GM12878 (cell line): ENCODE results near the gene MRNIP. TPM values are rescaled to one million over a fixed set of nuclear protein-coding genes. Genes with fewer than 3 reads are reported as not detected.

Experiments used
- ATAC-seq: fragments of 200-7000 bp; cut with Tn5 transposase; 3 replicates; pipeline ENCODE4 v1.9.1; 2020; ENCODE audit warnings: mild to moderate bottlenecking, moderate library complexity
- BruUV-seq: library from RNA; stranded (reverse); fragments of 400-500 nt; replicated peaks from 2 replicates; lab custom pipeline; 2021; lab: Mats Ljungman, UMichigan
- CTCF ChIA-PET: fragments of 300-600 bp; sonication (Branson Sonifier 250); formaldehyde crosslinking; extraction: SDS; loops from one replicate; lab custom pipeline; 2021; ENCODE audit warnings: inconsistent platforms; lab: Yijun Ruan, JAX
- POLR2A ChIA-PET: fragments of 350-600 bp; formaldehyde crosslinking; extraction: SDS; loops from one replicate; lab custom pipeline; 2021; ENCODE audit warnings: inconsistent platforms; lab: Charles Lee
- RAD21 ChIA-PET: fragments of 300-600 bp; sonication (Branson Sonifier 250); formaldehyde crosslinking; loops from one replicate; lab custom pipeline; 2023; ENCODE audit warnings: antibody characterized with exemption; ENCODE audit not compliant: unreplicated experiment; lab: Charles Lee
- SMC1A ChIA-PET: fragments of 300-600 bp; sonication (Branson Sonifier 250); formaldehyde crosslinking; loops from one replicate; lab custom pipeline; 2023; ENCODE audit not compliant: unreplicated experiment, uncharacterized antibody; lab: Charles Lee
- DNase-seq: peaks from one replicate; pipeline ENCODE4 v3.0.0-alpha.2; 2011; ENCODE audit warnings: low read depth, low spot score
- FAIRE-seq: peaks from 3 replicates; lab custom pipeline; 2011; peaks lifted over from hg19 to GRCh38; lab: Jason Lieb, UNC
- H2AFZ ChIP-seq: 2 replicates; pipeline ENCODE4 v1.6.0; 2011; ENCODE audit warnings: low read depth, low read length, control low read depth; ENCODE audit not compliant: control insufficient read depth
- H3K27ac ChIP-seq: 2 replicates; pipeline ENCODE4 v1.5.1; 2011; ENCODE audit warnings: control low read depth; ENCODE audit not compliant: control insufficient read depth, insufficient read depth
- H3K27me3 ChIP-seq, 2 experiments: replicated peaks in 1 of 2; 2 replicates each; pipeline versions ENCODE4 v1.6.0 to v1.6.1; 2011; ENCODE audit warnings: low read length in 1 of 2; ENCODE audit not compliant: control insufficient read depth in 2 of 2, insufficient read depth in 2 of 2
- H3K36me3 ChIP-seq, 2 experiments: 2 replicates each; pipeline ENCODE4 v1.5.1; 2011; ENCODE audit warnings: low read length in 1 of 2; ENCODE audit not compliant: control insufficient read depth in 2 of 2, insufficient read depth in 2 of 2
- H3K4me1 ChIP-seq: 2 replicates; pipeline ENCODE4 v1.6.1; 2011; ENCODE audit warnings: mild to moderate bottlenecking, low read length, moderate library complexity, mixed read lengths; ENCODE audit not compliant: control insufficient read depth, insufficient read depth
- H3K4me2 ChIP-seq: 2 replicates; pipeline ENCODE4 v1.6.0; 2011; ENCODE audit warnings: control low read depth; ENCODE audit not compliant: control insufficient read depth, insufficient read depth
- H3K4me3 ChIP-seq: fragments of 200-600 bp; sonication (generic); 2 replicates; pipeline ENCODE4 v1.5.1; 2016
- H3K79me2 ChIP-seq: 2 replicates; pipeline ENCODE4 v1.6.0; 2011; ENCODE audit warnings: low read length; ENCODE audit not compliant: control insufficient read depth, insufficient read depth
- H3K9ac ChIP-seq: 2 replicates; pipeline ENCODE4 v1.8.0; 2011; ENCODE audit warnings: low read length, control low read depth, mixed read lengths; ENCODE audit not compliant: control insufficient read depth, insufficient read depth
- H3K9me3 ChIP-seq: replicated peaks from 3 replicates; pipeline ENCODE4 v1.5.1; 2011; ENCODE audit warnings: mild to moderate bottlenecking, low read length; ENCODE audit not compliant: control insufficient read depth, insufficient read depth
- H4K20me1 ChIP-seq: 2 replicates; pipeline ENCODE4 v1.6.0; 2011; ENCODE audit not compliant: control insufficient read depth, insufficient read depth
- BACH1 ChIP-seq: fragments of 450-650 bp; IDR thresholded peaks from 2 replicates; pipeline ENCODE4 v1.6.1; 2017; ENCODE audit warnings: mild to moderate bottlenecking, borderline replicate concordance
- BCL11A ChIP-seq: IDR thresholded peaks from 2 replicates; pipeline ENCODE4 v1.6.1; 2011; ENCODE audit warnings: low read depth, low read length
- CBX3 ChIP-seq: fragments of 200-600 bp; sonication (generic); IDR thresholded peaks from 2 replicates; pipeline ENCODE4 v1.6.1; 2016; ENCODE audit warnings: low read depth, borderline replicate concordance
- EZH2 ChIP-seq: IDR thresholded peaks from 2 replicates; pipeline ENCODE4 v1.6.1; 2012; ENCODE audit warnings: low read depth, mild to moderate bottlenecking, control low read depth, inconsistent platforms, low read length, borderline replicate concordance; ENCODE audit not compliant: control insufficient read depth
- IKZF2 ChIP-seq, 2 experiments: fragments of 450-650 bp; IDR thresholded peaks; 2 replicates each; pipeline ENCODE4 v1.6.1; 2017; ENCODE audit warnings: mild to moderate bottlenecking in 2 of 2, moderate library complexity in 2 of 2
- JUND ChIP-seq: IDR thresholded peaks from 2 replicates; pipeline ENCODE4 v1.6.1; 2012; ENCODE audit warnings: low read depth, mild to moderate bottlenecking, low read length, improper control_type of control experiment, moderate library complexity
- PAX5 ChIP-seq: IDR thresholded peaks from 2 replicates; pipeline ENCODE4 v1.6.1; 2011; ENCODE audit warnings: low read depth, low read length, borderline replicate concordance
- PAX8 ChIP-seq: fragments of 450-650 bp; IDR thresholded peaks from 2 replicates; pipeline ENCODE4 v1.6.1; 2017; ENCODE audit warnings: mild to moderate bottlenecking, moderate library complexity
- RCOR1 ChIP-seq: conservative IDR thresholded peaks from 2 replicates; pipeline ENCODE4 v1.6.1; 2012; ENCODE audit warnings: low read depth, low read length, improper control_type of control experiment
- SPI1 ChIP-seq: IDR thresholded peaks from 2 replicates; pipeline ENCODE4 v1.6.1; 2011; ENCODE audit warnings: low read depth, mild to moderate bottlenecking, low read length, moderate library complexity, borderline replicate concordance; ENCODE audit not compliant: insufficient read depth
- TCF7 ChIP-seq: IDR thresholded peaks from 2 replicates; pipeline ENCODE4 v1.6.1; 2014; ENCODE audit warnings: antibody characterized with exemption, borderline replicate concordance
- WGBS: methylation state at CpG from one replicate; pipeline ENCODE4 v1.1.6; 2016; ENCODE audit warnings: low lambda C conversion rate; ENCODE audit not compliant: insufficient replicate concordance, insufficient coverage; ENCODE audit errors: missing lambda C conversion rate; 5-methylcytosine and 5-hydroxymethylcytosine counted together
- in situ Hi-C: fragments of 300-500 bp; cut with MboI; formaldehyde crosslinking; loops from 9 replicates; pipeline ENCODE4 v1.14.3; 2018; ENCODE audit warnings: mixed read lengths
- intact Hi-C: fragments of 100-400 bp; cut with micrococcal nuclease; formaldehyde crosslinking; loops from one replicate; pipeline ENCODE4 v1.14.2; 2022; ENCODE audit not compliant: unreplicated experiment
- polyA plus RNA-seq, 11 experiments: library from polyadenylated mRNA; depleted of rRNA in 4 of 11; unstranded in 6 of 11; stranded (reverse) in 5 of 11; fragments of >200 nt; fragmentation: Nextera tagmentation in 4 of 11; fragmentation: Illumina TruSeq in 1 of 11; extraction: Ambion mirVana in 4 of 11; extraction: Trizol in 1 of 11; gene quantifications; 1 replicate in 1 of 11; 2 replicates in 10 of 11; pipeline versions ENCODE4 v1.2.1 to v1.2.3, GENCODE V29; 2011 to 2016; ENCODE audit warnings: inconsistent platforms in 2 of 11, missing spikeins in 2 of 11, low read depth in 1 of 11
- total RNA-seq, 4 experiments: library from RNA; depleted of rRNA in 3 of 4; stranded (reverse); fragments of >200 nt in 3 of 4; fragmentation: Illumina TruSeq in 1 of 4; extraction: Trizol in 1 of 4; gene quantifications; 2 replicates each; pipeline versions ENCODE4 v1.2.1 to v1.2.3, GENCODE V29; 2013 to 2021
- TF ChIP-seq, protein P1 (sequence below): fragments of 450-650 bp; IDR thresholded peaks from 2 replicates; pipeline ENCODE4 v1.6.1; 2017; ENCODE audit warnings: borderline replicate concordance
- TF ChIP-seq, protein P2 (sequence below): fragments of 150-350 bp; IDR thresholded peaks from 2 replicates; pipeline ENCODE4 v1.6.1; 2016; ENCODE audit warnings: low read depth, low read length
- TF ChIP-seq, protein P3 (sequence below): IDR thresholded peaks from 2 replicates; pipeline ENCODE4 v1.6.1; 2012; ENCODE audit warnings: low read depth, low read length, improper control_type of control experiment

The MRNIP gene
- total and polyA plus RNA-seq, 10 of the 15 experiments (the other 5 are each of a cell fraction or from before 2014, with no cell fraction given), result 2.4 to 30.4 (median 13.1) TPM

DNA sequence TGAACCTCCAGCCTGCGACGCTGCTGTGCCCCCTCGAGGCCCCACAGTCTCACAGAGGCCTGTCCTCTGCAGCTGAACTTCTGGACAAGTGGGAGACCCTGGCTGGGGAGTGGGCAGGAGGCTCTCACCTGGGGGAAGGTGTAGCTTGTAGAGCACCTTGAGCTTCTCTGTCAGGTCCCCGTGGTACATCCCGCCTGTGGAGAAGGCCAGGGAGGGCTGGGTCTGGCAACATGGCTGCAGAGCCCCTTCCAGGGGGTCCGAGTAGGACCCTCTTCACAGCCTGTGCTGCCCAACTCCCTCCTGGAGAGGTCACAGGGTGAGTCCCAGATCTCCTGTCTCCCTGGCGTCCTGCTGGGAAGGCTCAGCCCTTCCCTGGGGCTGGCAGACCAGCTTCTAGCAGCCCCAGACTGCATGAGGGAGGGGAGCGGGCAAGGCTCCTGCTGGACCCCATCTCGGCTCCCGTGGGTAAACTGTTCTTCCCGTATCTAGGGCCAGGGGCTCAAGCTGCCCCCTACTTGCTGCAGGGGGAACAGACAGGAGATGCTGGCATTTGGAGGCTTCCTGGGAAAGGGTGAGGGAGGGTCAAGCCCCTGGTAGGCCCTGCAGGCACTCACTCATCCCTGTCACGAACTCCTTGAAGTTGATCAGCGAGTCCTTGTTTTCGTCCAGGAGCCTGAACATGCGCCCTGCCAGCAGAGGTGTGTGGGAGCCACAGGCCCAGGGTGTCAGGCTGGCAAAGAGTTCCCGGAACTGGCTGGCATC, 11.2 kb upstream of the MRNIP start:
- RAD21 ChIA-PET, result no interaction called here
- BruUV-seq, result no TSS peak
- in situ Hi-C loops (no loop called here), intact Hi-C loops (no loop called here)
- no peak overlapping the region for H3K9ac ChIP-seq
- no peaks in the 10 kb centered on the region for H3K9me3 ChIP-seq
- H2AFZ ChIP-seq, result no peak overlapping the region
- no peaks in the 10 kb centered on the region for H4K20me1 ChIP-seq
- no peak for ATAC-seq
- CTCF ChIA-PET, result interaction anchor here (0.5 to 1.2 kb wide), 3 partner anchors 9 to 71 kb away, joined by 3 to 4 read pairs (median 3); no protein-coding TSS in a partner anchor
- SMC1A ChIA-PET, result no interaction called here
- H3K4me1 ChIP-seq, result no peaks in the 10 kb centered on the region
- POLR2A ChIA-PET, result no interaction called here
- no peak for FAIRE-seq
- H3K27me3 ChIP-seq, result no peaks in the 10 kb centered on the region
- WGBS, result 91% methylated on average over 14 of the region's 16 CpGs
- no peak for DNase-seq
- no peak overlapping the region for H3K4me2 ChIP-seq
- H3K79me2 ChIP-seq, result no peaks in the 10 kb centered on the region
- H3K36me3 ChIP-seq, result peaks cover 13 to 14% of the 10 kb centered on the region in 2 experiments
- no peak overlapping the region for H3K4me3 ChIP-seq
- no peak overlapping the region for H3K27ac ChIP-seq
- no peak for TF ChIP-seq JUND
- TF ChIP-seq PAX8, result no peak
- TF ChIP-seq, protein P1, sequence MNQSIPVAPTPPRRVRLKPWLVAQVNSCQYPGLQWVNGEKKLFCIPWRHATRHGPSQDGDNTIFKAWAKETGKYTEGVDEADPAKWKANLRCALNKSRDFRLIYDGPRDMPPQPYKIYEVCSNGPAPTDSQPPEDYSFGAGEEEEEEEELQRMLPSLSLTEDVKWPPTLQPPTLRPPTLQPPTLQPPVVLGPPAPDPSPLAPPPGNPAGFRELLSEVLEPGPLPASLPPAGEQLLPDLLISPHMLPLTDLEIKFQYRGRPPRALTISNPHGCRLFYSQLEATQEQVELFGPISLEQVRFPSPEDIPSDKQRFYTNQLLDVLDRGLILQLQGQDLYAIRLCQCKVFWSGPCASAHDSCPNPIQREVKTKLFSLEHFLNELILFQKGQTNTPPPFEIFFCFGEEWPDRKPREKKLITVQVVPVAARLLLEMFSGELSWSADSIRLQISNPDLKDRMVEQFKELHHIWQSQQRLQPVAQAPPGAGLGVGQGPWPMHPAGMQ, result no peak
- no peak for TF ChIP-seq PAX5
- TF ChIP-seq, protein P2, sequence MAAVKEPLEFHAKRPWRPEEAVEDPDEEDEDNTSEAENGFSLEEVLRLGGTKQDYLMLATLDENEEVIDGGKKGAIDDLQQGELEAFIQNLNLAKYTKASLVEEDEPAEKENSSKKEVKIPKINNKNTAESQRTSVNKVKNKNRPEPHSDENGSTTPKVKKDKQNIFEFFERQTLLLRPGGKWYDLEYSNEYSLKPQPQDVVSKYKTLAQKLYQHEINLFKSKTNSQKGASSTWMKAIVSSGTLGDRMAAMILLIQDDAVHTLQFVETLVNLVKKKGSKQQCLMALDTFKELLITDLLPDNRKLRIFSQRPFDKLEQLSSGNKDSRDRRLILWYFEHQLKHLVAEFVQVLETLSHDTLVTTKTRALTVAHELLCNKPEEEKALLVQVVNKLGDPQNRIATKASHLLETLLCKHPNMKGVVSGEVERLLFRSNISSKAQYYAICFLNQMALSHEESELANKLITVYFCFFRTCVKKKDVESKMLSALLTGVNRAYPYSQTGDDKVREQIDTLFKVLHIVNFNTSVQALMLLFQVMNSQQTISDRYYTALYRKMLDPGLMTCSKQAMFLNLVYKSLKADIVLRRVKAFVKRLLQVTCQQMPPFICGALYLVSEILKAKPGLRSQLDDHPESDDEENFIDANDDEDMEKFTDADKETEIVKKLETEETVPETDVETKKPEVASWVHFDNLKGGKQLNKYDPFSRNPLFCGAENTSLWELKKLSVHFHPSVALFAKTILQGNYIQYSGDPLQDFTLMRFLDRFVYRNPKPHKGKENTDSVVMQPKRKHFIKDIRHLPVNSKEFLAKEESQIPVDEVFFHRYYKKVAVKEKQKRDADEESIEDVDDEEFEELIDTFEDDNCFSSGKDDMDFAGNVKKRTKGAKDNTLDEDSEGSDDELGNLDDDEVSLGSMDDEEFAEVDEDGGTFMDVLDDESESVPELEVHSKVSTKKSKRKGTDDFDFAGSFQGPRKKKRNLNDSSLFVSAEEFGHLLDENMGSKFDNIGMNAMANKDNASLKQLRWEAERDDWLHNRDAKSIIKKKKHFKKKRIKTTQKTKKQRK, result no peak
- no peak for TF ChIP-seq TCF7
- TF ChIP-seq RCOR1, result no peak
- no peak for TF ChIP-seq BACH1
- TF ChIP-seq, protein P3, sequence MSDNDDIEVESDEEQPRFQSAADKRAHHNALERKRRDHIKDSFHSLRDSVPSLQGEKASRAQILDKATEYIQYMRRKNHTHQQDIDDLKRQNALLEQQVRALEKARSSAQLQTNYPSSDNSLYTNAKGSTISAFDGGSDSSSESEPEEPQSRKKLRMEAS, result no peak
- TF ChIP-seq CBX3, result no peak
- no peak for TF ChIP-seq BCL11A
- TF ChIP-seq SPI1, result no peak
- TF ChIP-seq EZH2, result no peak
- TF ChIP-seq IKZF2 (IDR thresholded peaks at IDR 0.05), result no peak
